Thyroid gland (tissue), 4 donors: ENCODE data around the gene CYP2J2. TPM values are rescaled to one million over a fixed set of nuclear protein-coding genes. Genes with fewer than 3 reads are reported as not detected.

Experiments
- DNase-seq, 2 donors: peaks; one replicate each; pipeline ENCODE4 v3.0.0-alpha.2; 2019
- H3K27ac ChIP-seq, 3 donors: fragments of 200-600 bp; sonication (generic); 1 replicate in 2 of 3; 2 replicates in 1 of 3; pipeline ENCODE4 v1.5.1; 2016 to 2019; ENCODE audit warnings: mild to moderate bottlenecking in 1 of 3, moderate library complexity in 1 of 3
- H3K27me3 ChIP-seq: fragments of 200-600 bp; sonication (generic); one replicate; pipeline ENCODE4 v1.5.1; 2019
- H3K36me3 ChIP-seq, 2 donors: fragments of 200-600 bp; sonication (generic); one replicate each; pipeline ENCODE4 v1.5.1; 2016 to 2019
- H3K4me1 ChIP-seq, 2 donors: fragments of 200-600 bp; sonication (generic); one replicate each; pipeline ENCODE4 v1.5.1; 2017 to 2019
- H3K4me3 ChIP-seq, 3 donors: fragments of 200-600 bp; sonication (generic); replicated peaks in 1 of 3; 1 replicate in 2 of 3; 2 replicates in 1 of 3; pipeline ENCODE4 v1.5.1; 2016; ENCODE audit warnings: mild to moderate bottlenecking in 1 of 3
- H3K9me3 ChIP-seq: fragments of 200-600 bp; sonication (generic); one replicate; pipeline ENCODE4 v1.5.1; 2017
- CTCF ChIP-seq, 6 experiments: fragments of 200-600 bp in 3 of 6; fragments of 450-650 bp in 3 of 6; sonication (generic) in 3 of 6; IDR thresholded peaks; one replicate each; pipeline ENCODE4 v1.5.1; 2016 to 2019; ENCODE audit warnings: antibody characterized with exemption in 6 of 6, mild to moderate bottlenecking in 2 of 6, inconsistent platforms in 1 of 6, moderate library complexity in 1 of 6
- POLR2A ChIP-seq, 2 donors: fragments of 450-650 bp; IDR thresholded peaks; one replicate each; pipeline ENCODE4 v1.6.1; 2017; ENCODE audit warnings: antibody characterized with exemption in 2 of 2, mild to moderate bottlenecking in 2 of 2, moderate library complexity in 1 of 2
- WGBS, 2 donors: methylation state at CpG; one replicate each; pipeline ENCODE4 v1.1.5; 2017; 5-methylcytosine and 5-hydroxymethylcytosine counted together
- intact Hi-C: fragments of 100-400 bp; cut with DNase I; formaldehyde crosslinking; loops from one replicate; pipeline ENCODE4 v1.15.1; 2023
- small RNA-seq: library from RNA; depleted of rRNA; stranded (forward); fragments of <200 nt; gene quantifications from one replicate; pipeline ENCODE3, GENCODE V24; 2016
- total RNA-seq, 4 donors: library from RNA; depleted of rRNA; stranded (reverse); fragments of >200 nt; gene quantifications; one replicate each; pipeline ENCODE4 v1.2.3, GENCODE V29; 2016

The CYP2J2 gene
- total RNA-seq, 4 donors from 2014 or later: 0.33 TPM; not detected in 3

DNA sequence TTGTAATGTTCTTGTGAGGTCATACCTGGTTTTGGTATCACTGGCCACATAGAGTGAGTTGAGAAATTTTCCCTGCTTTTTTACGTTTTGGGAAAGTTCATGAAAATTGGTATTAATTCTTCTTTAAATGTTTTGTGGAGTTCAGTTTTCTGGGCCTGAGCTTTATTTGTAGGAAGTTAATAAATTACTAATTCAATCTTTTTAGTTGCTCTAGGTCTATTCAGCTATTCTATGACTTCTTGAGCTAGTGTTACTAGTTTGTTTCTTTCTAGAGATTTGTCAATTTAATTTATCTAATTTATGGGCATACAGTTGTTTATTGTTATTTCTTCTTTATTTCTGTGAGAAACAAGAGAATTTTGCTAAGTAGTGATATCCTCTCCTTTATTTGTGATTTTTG is 74.5 kb downstream of the CYP2J2 start:
- no peak overlapping the region for H3K4me3 ChIP-seq
- intact Hi-C loops: no loop called here
- no peak for DNase-seq

DNA sequence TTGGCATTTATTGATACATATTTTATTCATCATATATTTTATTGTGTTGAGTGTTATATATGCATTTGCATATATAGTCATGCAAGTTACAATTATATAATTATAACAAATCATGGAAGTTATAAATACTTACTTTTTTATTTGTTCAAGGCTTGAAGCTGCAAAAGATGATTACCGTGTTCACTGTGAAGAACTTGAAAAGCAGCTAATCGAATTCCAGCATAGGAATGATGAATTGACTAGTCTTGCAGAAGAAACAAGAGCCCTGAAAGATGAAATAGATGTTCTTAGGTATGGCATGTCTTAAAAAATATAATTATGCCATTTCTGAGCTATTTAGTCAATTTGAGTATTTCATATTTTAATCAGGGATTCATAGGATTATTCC is 79.7 kb downstream of the CYP2J2 start:
- Histone ChIP-seq H3K4me3 (no peak overlapping the region), H3K4me1 (no peaks in the 10 kb centered on the region), H3K9me3 (no peaks in the 10 kb centered on the region), H3K27ac (no peak overlapping the region), H3K27me3 (no peaks in the 10 kb centered on the region), H3K36me3 (peaks cover 0 to 5% of the 10 kb centered on the region in 2 donors)
- no peak for DNase-seq
- WGBS, 2 donors: 96% methylated on average over 2 of the region's 2 CpGs
- TF ChIP-seq CTCF (IDR thresholded peaks at IDR 0.05): no peak
- no peak for TF ChIP-seq POLR2A (IDR thresholded peaks at IDR 0.05)
- intact Hi-C loops: no loop called here

More for the DNA sequence above, 74.5 kb downstream of the CYP2J2 start:
- Histone ChIP-seq H3K4me1 (peaks cover 7 to 8% of the 10 kb centered on the region in 2 donors), H3K27me3 (no peaks in the 10 kb centered on the region), H3K36me3 (peaks cover 0 to 3% of the 10 kb centered on the region in 2 donors), H3K27ac (no peak overlapping the region), H3K9me3 (no peaks in the 10 kb centered on the region)
- no peak for TF ChIP-seq CTCF (IDR thresholded peaks at IDR 0.05)
- no peak for TF ChIP-seq POLR2A (IDR thresholded peaks at IDR 0.05)
- WGBS, 2 donors: 90 to 97% methylated on average over 1 of the region's 1 CpG

DNA sequence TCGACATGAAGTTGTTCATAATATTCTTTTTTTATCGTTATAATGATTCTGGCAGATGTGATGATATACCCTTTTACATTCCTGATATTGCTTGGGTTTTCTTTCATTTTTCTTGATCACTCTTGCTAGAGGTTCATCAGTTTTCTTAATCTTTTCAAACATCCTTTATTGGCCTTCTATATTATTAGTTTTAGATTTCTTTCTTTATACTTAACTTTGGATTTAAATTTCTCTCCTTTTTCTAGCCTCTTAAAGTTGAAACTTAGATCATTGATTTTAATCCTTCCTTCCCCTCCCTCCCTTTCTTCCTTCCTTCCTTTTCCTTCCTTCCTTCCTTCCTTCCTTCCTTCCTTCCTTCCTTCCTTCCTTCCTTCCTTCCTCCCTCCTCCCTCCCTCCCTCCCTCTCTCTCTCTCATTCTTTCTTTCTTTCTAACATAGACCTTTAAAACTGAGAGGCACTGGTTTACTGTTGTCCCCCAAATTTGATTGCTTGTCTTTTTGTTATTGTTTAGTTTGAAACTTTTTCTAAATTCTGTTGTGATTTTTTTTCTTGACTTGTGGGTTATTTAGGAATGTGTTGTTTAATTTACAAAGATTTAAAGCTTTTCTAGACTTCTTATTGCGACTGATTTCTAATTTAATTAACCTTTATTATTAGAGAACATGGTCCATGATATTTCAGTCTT is 80.2 kb downstream of the CYP2J2 start:
- H3K4me1 ChIP-seq: no peaks in the 10 kb centered on the region
- no peak for TF ChIP-seq POLR2A (IDR thresholded peaks at IDR 0.05)
- TF ChIP-seq CTCF (IDR thresholded peaks at IDR 0.05): no peak
- intact Hi-C loops: no loop called here
- WGBS, 2 donors: 98 to 99% methylated on average over 3 of the region's 3 CpGs
- H3K27ac ChIP-seq: no peak overlapping the region
- no peaks in the 10 kb centered on the region for H3K9me3 ChIP-seq
- H3K27me3 ChIP-seq: no peaks in the 10 kb centered on the region
- peaks cover 0 to 5% of the 10 kb centered on the region in 2 donors for H3K36me3 ChIP-seq
- no peak overlapping the region for H3K4me3 ChIP-seq
- no peak for DNase-seq

GRCh38 chr1:59845091-59845490 is 81.5 kb downstream of the CYP2J2 start:
- Histone ChIP-seq H3K4me1 (no peaks in the 10 kb centered on the region), H3K27me3 (no peaks in the 10 kb centered on the region), H3K4me3 (no peak overlapping the region), H3K27ac (no peak overlapping the region), H3K36me3 (peaks cover 0 to 5% of the 10 kb centered on the region in 2 donors), H3K9me3 (no peaks in the 10 kb centered on the region)
- intact Hi-C loops: no loop called here
- no peak for DNase-seq
- 68 to 78% methylated on average over 2 of the region's 2 CpGs for WGBS, 2 donors
- no peak for TF ChIP-seq CTCF (IDR thresholded peaks at IDR 0.05)
- no peak for TF ChIP-seq POLR2A (IDR thresholded peaks at IDR 0.05)

Small RNAs within 50 kb of the gene (small RNA-seq; reads per million reads assigned to genes)
- gene RN7SL475P: not detected

Other genes with a start within 250 kb of the CYP2J2 start
- gene HOOK1, start 111.8 kb downstream of the CYP2J2 start, total RNA-seq: 10 to 100 TPM; 13.2 to 38.3 (median 31.3) TPM
- not detected for gene C1orf87, start 147.0 kb upstream of the CYP2J2 start, total RNA-seq